ENCODE results near the gene KLHL36. TPM values are rescaled to one million over a fixed set of nuclear protein-coding genes. Genes with fewer than 3 reads are reported as not detected.
"Not testable (repeated sequence)": the region's sequence is repeated elsewhere in the genome, so short reads cannot be mapped to it uniquely, and the experiment has no call there.

Gene KLHL36
- polyA plus RNA-seq, 3 donors: 24.0 to 26.9 (median 25.5) TPM

- DNase-seq (ENCODE audit: low read depth in 3 of 3, low spot score in 2 of 3): no peak
These were observed 19.4 kb downstream of the KLHL36 start for GRCh38 chr16:84667600-84668309.

GRCh38 chr16:84670063-84670462 is 21.8 kb downstream of the KLHL36 start:
- DNase-seq (ENCODE audit: low read depth in 3 of 3, low spot score in 2 of 3): no peak

- no peak for DNase-seq (ENCODE audit: low read depth in 3 of 3, low spot score in 2 of 3)
These were observed 24.2 kb downstream of the KLHL36 start for GRCh38 chr16:84672276-84673202.

- DNase-seq (ENCODE audit: low read depth in 3 of 3, low spot score in 2 of 3): no peak
These were observed 24.9 kb downstream of the KLHL36 start for GRCh38 chr16:84673203-84673535.

GRCh38 chr16:84673561-84673960 is 25.2 kb downstream of the KLHL36 start:
- DNase-seq (ENCODE audit: low read depth in 3 of 3, low spot score in 2 of 3): no peak

- no peak for DNase-seq (ENCODE audit: low read depth in 3 of 3, low spot score in 2 of 3)
These were observed 27.1 kb downstream of the KLHL36 start for GRCh38 chr16:84675423-84675822.

- no peak for DNase-seq (ENCODE audit: low read depth in 3 of 3, low spot score in 2 of 3)
These were observed 27.6 kb downstream of the KLHL36 start for GRCh38 chr16:84675884-84676283.

GRCh38 chr16:84677017-84677803 is 28.9 kb downstream of the KLHL36 start:
- DNase-seq (ENCODE audit: low read depth in 3 of 3, low spot score in 2 of 3): no peak

- DNase-seq (ENCODE audit: low read depth in 3 of 3, low spot score in 2 of 3): no peak
These were observed 29.5 kb downstream of the KLHL36 start for GRCh38 chr16:84677849-84678248.

- no peak for DNase-seq (ENCODE audit: low read depth in 3 of 3, low spot score in 2 of 3)
These were observed 30.2 kb downstream of the KLHL36 start for GRCh38 chr16:84678541-84678940.

GRCh38 chr16:84680165-84680842 is 32.0 kb downstream of the KLHL36 start:
- no peak for DNase-seq (ENCODE audit: low read depth in 3 of 3, low spot score in 2 of 3)

GRCh38 chr16:84680843-84681629 is 32.7 kb downstream of the KLHL36 start:
- no peak for DNase-seq (ENCODE audit: low read depth in 3 of 3, low spot score in 2 of 3)

- no peak for DNase-seq (ENCODE audit: low read depth in 3 of 3, low spot score in 2 of 3)
These were observed 35.6 kb downstream of the KLHL36 start for GRCh38 chr16:84683691-84684591.

GRCh38 chr16:84684592-84684965 is 36.3 kb downstream of the KLHL36 start:
- no peak for DNase-seq (ENCODE audit: low read depth in 3 of 3, low spot score in 2 of 3)

- DNase-seq (ENCODE audit: low read depth in 3 of 3, low spot score in 2 of 3): no peak
These were observed 36.9 kb downstream of the KLHL36 start for GRCh38 chr16:84685210-84685609.

- DNase-seq (ENCODE audit: low read depth in 3 of 3, low spot score in 2 of 3): no peak
These were observed 38.5 kb downstream of the KLHL36 start for GRCh38 chr16:84686707-84687298.

GRCh38 chr16:84687715-84688114 is 39.4 kb downstream of the KLHL36 start:
- no peak for DNase-seq (ENCODE audit: low read depth in 3 of 3, low spot score in 2 of 3)

GRCh38 chr16:84688163-84688562 is 39.9 kb downstream of the KLHL36 start:
- not testable (repeated sequence) for DNase-seq (ENCODE audit: low read depth in 3 of 3, low spot score in 2 of 3)
